Chondrocyte (in vitro differentiated cells): ENCODE results near the gene WDFY1. TPM values are rescaled to one million over a fixed set of nuclear protein-coding genes. Genes with fewer than 3 reads are reported as not detected.

ENCODE experiments used
- DNase-seq: peaks from one replicate; pipeline ENCODE4 v3.0.0; 2021; ENCODE audit warnings: mixed read lengths, low spot score
- H3K27ac Mint-ChIP-seq: one replicate; pipeline ENCODE4 v1.8.0; 2021; ENCODE audit warnings: mild to moderate bottlenecking, moderate library complexity, mixed read lengths; ENCODE audit not compliant: unreplicated experiment
- H3K27me3 Mint-ChIP-seq: 2 replicates; pipeline ENCODE4 v1.8.0; 2021; ENCODE audit warnings: low read depth, mixed read lengths
- H3K36me3 Mint-ChIP-seq: 2 replicates; pipeline ENCODE4 v1.8.0; 2021; ENCODE audit warnings: low read depth, mixed read lengths
- H3K4me1 Mint-ChIP-seq: 2 replicates; pipeline ENCODE4 v1.8.0; 2021; ENCODE audit warnings: low read depth, mild to moderate bottlenecking, mixed read lengths
- H3K4me3 Mint-ChIP-seq: one replicate; pipeline ENCODE4 v1.8.0; 2021; ENCODE audit warnings: mild to moderate bottlenecking, moderate library complexity, mixed read lengths; ENCODE audit not compliant: unreplicated experiment
- H3K9me3 Mint-ChIP-seq: 2 replicates; pipeline ENCODE4 v1.8.0; 2021; ENCODE audit warnings: low read depth, mixed read lengths
- total RNA-seq: library from RNA; stranded (reverse); gene quantifications from 3 replicates; pipeline ENCODE4 v1.2.1, GENCODE V29; 2021
- TF ChIP-seq, protein P1 (sequence below): fragments of 200-600 bp; sonication (generic); IDR thresholded peaks from 2 replicates; pipeline ENCODE4 v1.5.0; 2021; ENCODE audit warnings: antibody characterized with exemption, mild to moderate bottlenecking, moderate library complexity

Gene WDFY1
- total RNA-seq, 1 donor from 2014 or later = 61.3 TPM

DNA sequence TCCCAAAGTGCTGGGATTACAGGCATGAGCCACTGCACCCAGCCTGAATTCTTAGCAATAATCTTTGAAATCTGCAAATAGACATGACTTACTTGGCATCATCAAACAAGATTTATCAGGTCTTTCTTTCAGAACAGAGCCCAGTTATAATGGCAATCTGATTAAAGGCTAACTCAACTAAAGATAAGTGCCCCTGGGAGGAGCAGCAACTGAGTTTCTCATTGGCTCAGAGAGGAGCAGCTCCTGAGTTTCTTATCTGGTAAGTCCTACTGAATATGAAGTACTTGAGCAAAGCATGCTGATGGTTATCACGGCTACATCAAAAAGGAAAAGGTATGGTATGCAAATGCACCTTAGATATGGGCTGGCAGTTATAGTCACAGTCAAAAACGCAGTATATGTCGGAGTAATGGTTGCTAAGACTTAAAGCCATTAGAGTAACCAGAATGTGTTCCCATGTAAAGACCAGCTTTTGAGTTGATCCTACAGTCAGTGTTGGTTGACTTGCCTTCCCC, 92.8 kb downstream of the WDFY1 start:
- peaks cover 23% of the 10 kb centered on the region for H3K36me3 Mint-ChIP-seq
- peaks cover 3% of the 10 kb centered on the region for H3K9me3 Mint-ChIP-seq
- H3K27me3 Mint-ChIP-seq = no peaks in the 10 kb centered on the region
- H3K4me3 Mint-ChIP-seq = no peak overlapping the region
- no peak for DNase-seq
- no peak overlapping the region for H3K27ac Mint-ChIP-seq
- H3K4me1 Mint-ChIP-seq = peaks cover 4% of the 10 kb centered on the region
- TF ChIP-seq, protein P1, sequence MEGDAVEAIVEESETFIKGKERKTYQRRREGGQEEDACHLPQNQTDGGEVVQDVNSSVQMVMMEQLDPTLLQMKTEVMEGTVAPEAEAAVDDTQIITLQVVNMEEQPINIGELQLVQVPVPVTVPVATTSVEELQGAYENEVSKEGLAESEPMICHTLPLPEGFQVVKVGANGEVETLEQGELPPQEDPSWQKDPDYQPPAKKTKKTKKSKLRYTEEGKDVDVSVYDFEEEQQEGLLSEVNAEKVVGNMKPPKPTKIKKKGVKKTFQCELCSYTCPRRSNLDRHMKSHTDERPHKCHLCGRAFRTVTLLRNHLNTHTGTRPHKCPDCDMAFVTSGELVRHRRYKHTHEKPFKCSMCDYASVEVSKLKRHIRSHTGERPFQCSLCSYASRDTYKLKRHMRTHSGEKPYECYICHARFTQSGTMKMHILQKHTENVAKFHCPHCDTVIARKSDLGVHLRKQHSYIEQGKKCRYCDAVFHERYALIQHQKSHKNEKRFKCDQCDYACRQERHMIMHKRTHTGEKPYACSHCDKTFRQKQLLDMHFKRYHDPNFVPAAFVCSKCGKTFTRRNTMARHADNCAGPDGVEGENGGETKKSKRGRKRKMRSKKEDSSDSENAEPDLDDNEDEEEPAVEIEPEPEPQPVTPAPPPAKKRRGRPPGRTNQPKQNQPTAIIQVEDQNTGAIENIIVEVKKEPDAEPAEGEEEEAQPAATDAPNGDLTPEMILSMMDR = no peak

DNA sequence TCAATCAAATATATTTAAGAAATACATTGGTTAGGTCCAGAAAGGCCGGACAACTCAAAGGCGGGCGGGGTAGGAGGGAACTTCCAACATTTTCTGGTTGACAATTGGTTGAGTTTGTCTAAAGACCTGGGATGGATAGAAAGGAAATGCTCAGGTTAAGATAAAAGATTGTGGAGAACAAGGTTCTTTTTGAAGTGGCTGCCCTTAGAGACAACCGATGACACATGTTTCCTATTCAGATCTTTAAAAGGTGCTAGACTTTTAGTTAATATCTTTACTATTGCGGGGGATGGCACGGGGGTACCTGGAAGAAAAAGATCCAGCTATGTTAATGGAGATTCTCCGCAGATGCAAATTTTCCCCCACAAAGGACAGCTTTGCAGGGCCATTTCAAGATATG, 97.7 kb downstream of the WDFY1 start:
- DNase-seq = no peak
- Mint-ChIP-seq H3K36me3 (peaks cover 20% of the 10 kb centered on the region), H3K4me3 (no peak overlapping the region), H3K4me1 (peaks cover 7% of the 10 kb centered on the region), H3K27ac (no peak overlapping the region), H3K9me3 (peaks cover 3% of the 10 kb centered on the region), H3K27me3 (no peaks in the 10 kb centered on the region)
- TF ChIP-seq, protein P1 = no peak

DNA sequence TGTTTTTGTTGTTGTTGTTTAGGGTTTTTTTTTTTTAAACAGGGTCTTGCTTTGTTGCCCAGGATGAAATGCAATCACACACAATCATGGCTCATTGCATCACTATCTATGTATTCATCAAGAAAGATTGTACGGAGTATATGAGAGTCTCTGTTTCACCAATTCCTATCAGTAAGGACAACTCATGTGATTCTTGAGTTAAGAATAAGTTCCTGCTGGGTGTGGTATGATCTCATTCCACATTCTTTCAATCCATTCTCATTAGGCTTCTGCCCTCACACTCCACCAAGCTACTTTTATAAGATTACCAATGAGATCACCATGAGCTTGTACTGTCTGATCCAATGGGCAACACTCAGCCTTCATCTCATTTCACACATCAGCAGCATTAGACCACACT, 98.6 kb downstream of the WDFY1 start:
- H3K9me3 Mint-ChIP-seq = peaks cover 3% of the 10 kb centered on the region
- TF ChIP-seq, protein P1 = no peak
- H3K4me3 Mint-ChIP-seq = no peak overlapping the region
- H3K27me3 Mint-ChIP-seq = no peaks in the 10 kb centered on the region
- peaks cover 7% of the 10 kb centered on the region for H3K4me1 Mint-ChIP-seq
- H3K27ac Mint-ChIP-seq = peak overlapping the region; percentile 29
- peaks cover 20% of the 10 kb centered on the region for H3K36me3 Mint-ChIP-seq
- DNase-seq = no peak

DNA sequence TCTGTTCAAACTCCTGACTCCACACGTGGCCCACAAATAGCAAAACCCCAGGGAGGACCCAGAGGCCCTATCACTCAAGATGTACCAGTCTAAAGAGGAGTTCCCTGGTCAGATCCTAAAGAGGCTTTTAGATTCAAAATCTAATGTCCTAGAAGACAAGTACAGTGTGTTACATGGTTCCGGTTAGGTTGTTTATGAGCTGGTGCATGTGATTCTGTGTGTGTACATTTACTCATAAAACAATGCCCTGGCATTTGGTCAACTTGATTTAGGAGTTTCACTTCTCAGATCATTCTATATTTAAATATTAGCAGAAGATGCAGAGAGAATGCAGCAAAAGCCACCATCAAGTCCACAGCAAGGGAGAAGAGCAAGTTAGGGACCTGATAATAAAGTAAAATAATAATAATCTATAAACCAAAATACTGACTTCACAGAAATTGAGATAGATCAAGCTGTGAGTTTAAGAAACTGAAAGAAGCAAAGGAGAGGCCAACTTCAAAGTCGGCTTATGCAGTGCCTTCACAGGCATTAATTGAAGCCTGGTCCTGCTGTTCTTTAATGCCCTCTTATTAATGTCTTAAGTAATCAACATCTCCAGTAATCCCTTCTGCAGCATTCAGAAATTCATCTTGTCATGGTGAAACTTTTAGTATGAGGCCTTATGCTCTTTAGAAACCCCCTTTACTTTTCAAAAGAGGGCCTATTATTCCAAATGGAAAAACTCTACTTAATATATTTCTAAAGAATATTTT, 103.5 kb downstream of the WDFY1 start:
- H3K36me3 Mint-ChIP-seq = peaks cover 3% of the 10 kb centered on the region
- H3K4me3 Mint-ChIP-seq = no peak overlapping the region
- no peak for DNase-seq
- H3K27ac Mint-ChIP-seq = no peak overlapping the region
- TF ChIP-seq, protein P1 = no peak
- H3K27me3 Mint-ChIP-seq = no peaks in the 10 kb centered on the region
- H3K9me3 Mint-ChIP-seq = no peaks in the 10 kb centered on the region
- H3K4me1 Mint-ChIP-seq = peaks cover 6% of the 10 kb centered on the region

DNA sequence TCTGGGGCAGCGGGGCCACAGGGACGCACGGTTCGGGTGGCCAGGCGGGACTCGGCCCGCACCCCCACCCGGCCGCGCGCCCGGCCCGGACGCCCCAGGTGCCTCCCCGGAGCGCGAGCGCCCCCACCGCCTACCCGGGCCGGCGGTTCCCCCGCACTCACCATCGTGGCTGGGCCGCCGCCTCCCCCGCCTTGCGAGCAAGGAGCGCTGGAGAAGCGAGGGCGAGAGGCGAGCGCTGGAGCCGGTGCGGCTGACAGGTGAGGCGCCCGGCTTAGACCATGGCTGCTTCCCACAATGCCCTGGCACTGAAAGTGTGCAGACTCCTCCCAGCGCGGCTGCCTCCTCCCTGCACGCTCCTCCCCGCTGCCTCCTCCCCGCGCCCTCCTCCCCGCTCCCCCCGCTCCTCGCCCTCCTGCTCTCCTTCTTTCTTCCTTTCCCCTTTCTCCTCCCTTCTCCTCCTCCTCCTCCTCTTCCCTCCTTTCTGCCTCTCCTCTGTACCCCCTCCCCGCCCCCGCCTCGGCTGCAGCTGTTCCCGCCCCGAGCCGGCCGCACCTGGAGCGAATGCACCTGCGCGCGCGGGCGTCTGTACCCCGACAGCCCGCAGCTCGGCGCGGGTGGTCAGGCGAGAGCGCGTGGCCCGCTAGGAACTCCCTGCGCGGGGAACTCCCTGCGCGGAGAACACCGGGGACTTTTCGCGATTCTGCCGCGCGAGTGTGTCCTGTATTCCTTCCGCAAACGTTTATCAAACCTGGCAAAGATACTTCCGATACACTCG, 107.7 kb downstream of the WDFY1 start, which contains the start of gene AP1S3:
Gene AP1S3, minus strand, starts transcription at position 296 of the 775 bp plus-strand sequence. Its CDS starts 132 bp downstream, at position 164.
- no peaks in the 10 kb centered on the region for H3K36me3 Mint-ChIP-seq
- no peak for DNase-seq
- H3K27me3 Mint-ChIP-seq = no peaks in the 10 kb centered on the region
- H3K4me3 Mint-ChIP-seq = peak within 1 kb of the TSS; percentile 87
- H3K4me1 Mint-ChIP-seq = peaks cover 11% of the 10 kb centered on the region
- H3K9me3 Mint-ChIP-seq = no peaks in the 10 kb centered on the region
- TF ChIP-seq, protein P1 = peak; percentile 22
- H3K27ac Mint-ChIP-seq = peak within 1 kb of the TSS; percentile 3
